ENCODE results near the gene MPPED2. TPM values are rescaled to one million over a fixed set of nuclear protein-coding genes. Genes with fewer than 3 reads are reported as not detected.

MPPED2 gene
- total and polyA plus RNA-seq, 2 of the 13 experiments (the other 11 are each of a cell fraction or from before 2014, with no cell fraction given) = not detected

- TF ChIP-seq FOXJ3 (CRISPR knock-in tag; IDR thresholded peaks at IDR 0.05; ENCODE audit: borderline replicate concordance) = no peak
- no peak for TF ChIP-seq ZNF720 (CRISPR knock-in tag; IDR thresholded peaks at IDR 0.05)
- TF ChIP-seq ZNF484 (CRISPR knock-in tag; IDR thresholded peaks at IDR 0.05; ENCODE audit: borderline replicate concordance, low read depth) = no peak
- TF ChIP-seq ZNF788 (CRISPR knock-in tag; IDR thresholded peaks at IDR 0.05; ENCODE audit: borderline replicate concordance) = no peak
- no peak for TF ChIP-seq ZNF142 (CRISPR knock-in tag; IDR thresholded peaks at IDR 0.05)
- no peak for TF ChIP-seq ZKSCAN5 (CRISPR knock-in tag; IDR thresholded peaks at IDR 0.05)
- TF ChIP-seq, protein P1, sequence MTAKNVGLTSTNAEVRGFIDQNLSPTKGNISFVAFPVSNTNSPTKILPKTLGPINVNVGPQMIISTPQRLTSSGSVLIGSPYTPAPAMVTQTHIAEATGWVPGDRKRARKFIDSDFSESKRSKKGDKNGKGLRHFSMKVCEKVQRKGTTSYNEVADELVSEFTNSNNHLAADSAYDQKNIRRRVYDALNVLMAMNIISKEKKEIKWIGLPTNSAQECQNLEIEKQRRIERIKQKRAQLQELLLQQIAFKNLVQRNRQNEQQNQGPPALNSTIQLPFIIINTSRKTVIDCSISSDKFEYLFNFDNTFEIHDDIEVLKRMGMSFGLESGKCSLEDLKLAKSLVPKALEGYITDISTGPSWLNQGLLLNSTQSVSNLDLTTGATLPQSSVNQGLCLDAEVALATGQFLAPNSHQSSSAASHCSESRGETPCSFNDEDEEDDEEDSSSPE (CRISPR knock-in tag; IDR thresholded peaks at IDR 0.05) = no peak
- TF ChIP-seq ZNF562 (CRISPR knock-in tag; IDR thresholded peaks at IDR 0.05; ENCODE audit: borderline replicate concordance) = no peak
- no peak for TF ChIP-seq CCDC6 (CRISPR knock-in tag; IDR thresholded peaks at IDR 0.05)
- no peak for TF ChIP-seq PAXIP1 (CRISPR knock-in tag; conservative IDR thresholded peaks at IDR 0.05)
- no peak for TF ChIP-seq MYPOP (CRISPR knock-in tag; IDR thresholded peaks at IDR 0.05)
- no peak for TF ChIP-seq PHB2 (IDR thresholded peaks at IDR 0.05; ENCODE audit: partially characterized antibody)
- TF ChIP-seq TBX3 (IDR thresholded peaks at IDR 0.05; ENCODE audit: borderline replicate concordance) = no peak
- Histone ChIP-seq H2AFZ (ENCODE audit: low read length) (no peak overlapping the region), H3K27me3 (ENCODE audit: control insufficient read depth in 1 of 2, insufficient read depth in 2 of 2, low read length in 2 of 2) (no peaks in the 10 kb centered on the region), H3K79me2 (ENCODE audit: insufficient read depth, low read length) (no peaks in the 10 kb centered on the region), H3K9ac (ENCODE audit: insufficient read depth, low read depth, low read length) (no peak overlapping the region), H3K36me3 (replicated peaks in 1 of 2; ENCODE audit: control insufficient read depth in 1 of 2, insufficient read depth in 2 of 2, low read length in 2 of 2) (no peaks in the 10 kb centered on the region), H3K9me3 (ENCODE audit: low read length) (no peaks in the 10 kb centered on the region), H3K27ac (ENCODE audit: extremely low read length, insufficient read depth, low read length) (no peak overlapping the region), H3K4me1 (ENCODE audit: insufficient read depth, low read length) (no peaks in the 10 kb centered on the region), H3K4me3 (replicated peaks in 1 of 3; ENCODE audit: insufficient read depth in 1 of 3, low read depth in 2 of 3, low read length in 3 of 3) (no peak overlapping the region), H4K20me1 (ENCODE audit: insufficient read depth, low read length) (no peaks in the 10 kb centered on the region), H3K4me2 (ENCODE audit: low read depth, low read length) (no peak overlapping the region)
- no peak for DNase-seq (ENCODE audit: low spot score)
- no peak for ATAC-seq
- POLR2A ChIA-PET = no interaction called here
- no TSS peak for BruUV-seq (replicated peaks)
- CTCF ChIA-PET (ENCODE audit: low intra/inter-chr PET ratio, low total read pairs) = no interaction called here
- no peak for FAIRE-seq
- WGBS (ENCODE audit: low lambda C conversion rate) = 11% methylated on average over 4 of the region's 4 CpGs
- intact Hi-C loops (cut with micrococcal nuclease; ENCODE audit: unreplicated experiment) = no loop called here
- in situ Hi-C loops (cut with HindIII; ENCODE audit: extremely low pct_ligation_motif_present, low pct_unique_long_range_greater_than_20kb) = no loop called here
Measured at GRCh38 chr11:30452114-30452513, 134.0 kb downstream of the MPPED2 start.
